A549 (cell line): ENCODE measurements around the gene VPS54. TPM values are rescaled to one million over a fixed set of nuclear protein-coding genes. Genes with fewer than 3 reads are reported as not detected.
"Not testable (repeated sequence)": the region's sequence is repeated elsewhere in the genome, so short reads cannot be mapped to it uniquely, and the experiment has no call there.

Source experiments
- ATAC-seq, 2 experiments: fragments of 200-7000 bp in 1 of 2; fragments of >200 bp in 1 of 2; cut with Nextera tagmentation in 1 of 2; cut with Tn5 transposase in 1 of 2; 3 replicates each; pipeline versions ENCODE4 v1.8.0 to v1.9.1; 2018 to 2020; ENCODE audit warnings: mild to moderate bottlenecking in 1 of 2, moderate library complexity in 1 of 2
- CTCF ChIA-PET: fragments of 300-600 bp; sonication (Branson Sonifier 250); formaldehyde crosslinking; extraction: SDS; loops from one replicate; lab custom pipeline; 2021; ENCODE audit warnings: antibody characterized with exemption, inconsistent platforms; lab: Yijun Ruan, JAX
- POLR2A ChIA-PET: fragments of 350-600 bp; formaldehyde crosslinking; extraction: SDS; loops from one replicate; lab custom pipeline; 2021; ENCODE audit warnings: antibody characterized with exemption, inconsistent platforms; lab: Yijun Ruan, JAX
- DNase-seq, 2 experiments: peaks; one replicate each; pipeline versions ENCODE4 v3.0.0 to v3.0.0-alpha.2; 2011 to 2016; ENCODE audit warnings: low read depth in 1 of 2, low spot score in 1 of 2
- FAIRE-seq: peaks from 2 replicates; lab custom pipeline; 2011; peaks lifted over from hg19 to GRCh38; lab: Jason Lieb, UNC
- H3K27ac ChIP-seq, 2 experiments: fragments of >200 bp; sonication (Bioruptor Twin); formaldehyde crosslinking; 3 replicates each; pipeline ENCODE4 v1.5.1; 2016 to 2017
- H3K4me1 ChIP-seq: fragments of >200 bp; sonication (Bioruptor Twin); formaldehyde crosslinking; 3 replicates; pipeline ENCODE4 v1.6.1; 2016
- H3K4me2 ChIP-seq: fragments of >200 bp; sonication (Bioruptor Twin); formaldehyde crosslinking; 3 replicates; pipeline ENCODE4 v1.6.1; 2016
- H3K4me3 ChIP-seq: fragments of >200 bp; sonication (Bioruptor Twin); formaldehyde crosslinking; 3 replicates; pipeline ENCODE4 v1.5.1; 2016
- H3K9me3 ChIP-seq: fragments of >200 bp; sonication (Bioruptor Twin); formaldehyde crosslinking; 3 replicates; pipeline ENCODE4 v1.6.1; 2016
- CBX2 ChIP-seq: fragments of 200-600 bp; sonication (generic); IDR thresholded peaks from 2 replicates; pipeline ENCODE4 v1.6.1; 2016; ENCODE audit warnings: low read depth, mild to moderate bottlenecking, borderline replicate concordance
- CEBPB ChIP-seq, 2 experiments: fragments of >200 bp in 1 of 2; sonication (Bioruptor Twin) in 1 of 2; formaldehyde crosslinking in 1 of 2; IDR thresholded peaks; 2 replicates each; pipeline ENCODE4 v1.6.1; 2012 to 2016
- CHD2 ChIP-seq: fragments of 150-350 bp; IDR thresholded peaks from 2 replicates; pipeline ENCODE4 v1.6.1; 2014; ENCODE audit warnings: low read length; ENCODE audit not compliant: partially characterized antibody
- CHD4 ChIP-seq: fragments of 200-600 bp; sonication (generic); IDR thresholded peaks from 2 replicates; pipeline ENCODE4 v1.6.1; 2016; ENCODE audit warnings: antibody characterized with exemption, mild to moderate bottlenecking, borderline replicate concordance
- CTCF ChIP-seq: fragments of >200 bp; sonication (Bioruptor Twin); formaldehyde crosslinking; IDR thresholded peaks from 3 replicates; pipeline ENCODE4 v1.5.1; 2016
- ELK1 ChIP-seq: fragments of 150-350 bp; IDR thresholded peaks from 2 replicates; pipeline ENCODE4 v1.6.1; 2014; ENCODE audit warnings: low read depth, mild to moderate bottlenecking, low read length
- EP300 ChIP-seq, 2 experiments: fragments of >200 bp; sonication (Bioruptor Twin); formaldehyde crosslinking; IDR thresholded peaks; 2 replicates in 1 of 2; 3 replicates in 1 of 2; pipeline ENCODE4 v1.6.1; 2016 to 2017
- FOSL2 ChIP-seq, 2 experiments: fragments of 450-650 bp in 1 of 2; fragments of >200 bp in 1 of 2; sonication (Bioruptor Twin) in 1 of 2; formaldehyde crosslinking; IDR thresholded peaks; 2 replicates each; pipeline versions ENCODE4 v1.5.0 to v1.6.1; 2016 to 2020; ENCODE audit warnings: mild to moderate bottlenecking in 1 of 2, moderate library complexity in 1 of 2
- FOXS1 ChIP-seq: fragments of 250-450 bp; sonication (Bioruptor Pico); IDR thresholded peaks from 2 replicates; pipeline ENCODE4 v1.5.0; 2020; ENCODE audit warnings: mild to moderate bottlenecking, moderate library complexity
- HDAC2 ChIP-seq: fragments of 200-600 bp; sonication (generic); IDR thresholded peaks from 2 replicates; pipeline ENCODE4 v1.6.1; 2016
- HEYL ChIP-seq: fragments of 250-450 bp; sonication (Bioruptor Pico); IDR thresholded peaks from 2 replicates; pipeline ENCODE4 v1.8.0; 2021; ENCODE audit warnings: mild to moderate bottlenecking, moderate library complexity
- HOXB5 ChIP-seq: fragments of 250-450 bp; sonication (Bioruptor Pico); IDR thresholded peaks from 2 replicates; pipeline ENCODE4 v1.5.0; 2020; ENCODE audit warnings: mild to moderate bottlenecking, moderate library complexity
- KDM5A ChIP-seq: fragments of 200-600 bp; sonication (generic); IDR thresholded peaks from 2 replicates; pipeline ENCODE4 v1.6.1; 2016; ENCODE audit warnings: antibody characterized with exemption, mild to moderate bottlenecking
- MYC ChIP-seq: IDR thresholded peaks from 2 replicates; pipeline ENCODE4 v1.6.1; 2012; ENCODE audit warnings: mild to moderate bottlenecking, inconsistent platforms, low read length, improper control_type of control experiment, borderline replicate concordance
- RNF2 ChIP-seq: fragments of 200-600 bp; sonication (generic); IDR thresholded peaks from 2 replicates; pipeline ENCODE4 v1.6.1; 2016; ENCODE audit warnings: low read depth, mild to moderate bottlenecking, antibody characterized with exemption, moderate library complexity, borderline replicate concordance
- SMC3 ChIP-seq: fragments of >200 bp; sonication (Bioruptor Twin); formaldehyde crosslinking; IDR thresholded peaks from 3 replicates; pipeline ENCODE4 v1.6.1; 2018; ENCODE audit warnings: inconsistent platforms
- SREBF2 ChIP-seq: fragments of 450-650 bp; IDR thresholded peaks from 2 replicates; pipeline ENCODE4 v1.6.1; 2014; ENCODE audit warnings: mild to moderate bottlenecking, moderate library complexity
- TFCP2L1 ChIP-seq: fragments of 250-450 bp; sonication (Bioruptor Pico); IDR thresholded peaks from 2 replicates; pipeline ENCODE4 v1.5.0; 2021; ENCODE audit warnings: mild to moderate bottlenecking
- WGBS: methylation state at CpG from one replicate; pipeline ENCODE4 v1.1.6; 2017; ENCODE audit errors: missing lambda C conversion rate; 5-methylcytosine and 5-hydroxymethylcytosine counted together
- polyA plus RNA-seq, 4 experiments: library from polyadenylated mRNA; depleted of rRNA in 3 of 4; stranded (reverse); fragments of >200 nt; fragmentation: RNase III in 1 of 4; extraction: RNeasy Plus Mini Kit Qiagen cat#74134 plus additional on column Dnase treatment in 1 of 4; gene quantifications; 2 replicates in 3 of 4; 3 replicates in 1 of 4; pipeline ENCODE4 v1.2.3, GENCODE V29; 2011 to 2017
- TF ChIP-seq, protein P1 (sequence below): fragments of 200-600 bp; sonication (generic); IDR thresholded peaks from 2 replicates; pipeline ENCODE4 v1.6.1; 2016; ENCODE audit warnings: antibody characterized with exemption, mild to moderate bottlenecking, moderate library complexity
- TF ChIP-seq, protein P2 (sequence below): fragments of >200 bp; sonication (Bioruptor Twin); formaldehyde crosslinking; IDR thresholded peaks from 3 replicates; pipeline ENCODE4 v1.6.1; 2016
- TF ChIP-seq, protein P3 (sequence below): IDR thresholded peaks from 2 replicates; pipeline ENCODE4 v1.6.1; 2012

VPS54 gene
- polyA plus RNA-seq, 2 of the 4 experiments (the other 2 are of a cell fraction), result 15.0 to 32.5 TPM

DNA sequence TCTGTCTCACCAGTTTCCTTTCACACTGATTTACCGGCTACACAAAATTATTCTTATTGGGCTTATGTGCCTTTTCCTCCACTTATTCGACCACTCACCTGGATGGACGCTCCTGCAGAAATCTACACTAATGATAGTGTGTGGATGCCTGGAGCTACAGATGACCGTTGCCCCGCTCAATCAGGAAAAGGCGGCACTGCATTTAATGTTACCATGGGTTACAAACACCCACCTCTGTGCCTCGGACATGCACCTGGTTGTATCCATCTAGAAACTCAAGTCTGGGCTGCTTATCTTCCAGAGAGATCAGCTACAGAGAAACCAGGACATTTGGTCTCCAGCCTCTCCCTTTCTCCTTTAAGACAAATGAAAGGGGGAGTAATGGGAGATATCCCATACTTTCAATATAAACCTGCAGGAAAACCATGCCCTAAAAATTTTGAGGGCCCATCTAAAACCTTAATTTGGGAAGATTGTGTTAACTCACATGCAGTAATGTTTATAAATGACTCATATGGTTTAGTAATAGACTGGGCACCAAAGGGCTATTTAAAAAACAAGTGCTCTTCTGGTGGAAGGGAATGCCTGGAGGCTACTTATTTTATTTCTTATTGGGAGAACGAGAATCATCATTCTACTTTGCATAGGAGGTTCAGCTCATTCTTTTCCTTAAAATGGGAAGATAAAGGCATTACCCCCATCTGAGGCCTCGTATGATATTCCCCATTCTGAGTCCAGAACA, 24.7 kb downstream of the VPS54 start:
- H3K9me3 ChIP-seq; FAIRE-seq; CTCF ChIA-PET; POLR2A ChIA-PET; ATAC-seq; DNase-seq; H3K4me3 ChIP-seq; H3K27ac ChIP-seq; TF ChIP-seq FOSL2 (IDR thresholded peaks at IDR 0.05): not testable (repeated sequence)
- 90% methylated on average over 9 of the region's 9 CpGs for WGBS
- 0 out of 2 replicates have a peak, but pooled peaks have one; percentile 10 for TF ChIP-seq FOSL2 (CRISPR knock-in tag; IDR thresholded peaks at IDR 0.05)
- Histone ChIP-seq H3K4me2 (peak overlapping the region; percentile 5; the same call in 2 of the 3 replicates), H3K4me1 (peaks cover 33% of the 10 kb centered on the region)

- POLR2A ChIA-PET, result no interaction called here
- CTCF ChIA-PET, result no interaction called here
- DNase-seq (no peak), FAIRE-seq (no peak), ATAC-seq (no peak)
- H3K4me2 ChIP-seq, result no peak overlapping the region
- no peak overlapping the region for H3K4me3 ChIP-seq
- H3K4me1 ChIP-seq, result peaks cover 37% of the 10 kb centered on the region
- no peaks in the 10 kb centered on the region for H3K9me3 ChIP-seq
- 96% methylated on average over 5 of the region's 5 CpGs for WGBS
- H3K27ac ChIP-seq, result no peak overlapping the region
- TF ChIP-seq KDM5A (no peak), HEYL (CRISPR knock-in tag) (no peak), CEBPB (IDR thresholded peaks at IDR 0.05) (no peak), SREBF2 (no peak), SMC3 (no peak), CHD2 (no peak), MYC (no peak), RNF2 (no peak), CTCF (no peak), TFCP2L1 (CRISPR knock-in tag) (no peak), CBX2 (no peak), FOXS1 (no peak), CHD4 (no peak), HOXB5 (CRISPR knock-in tag) (no peak), ELK1 (no peak), EP300 (IDR thresholded peaks at IDR 0.05) (no peak), HDAC2 (no peak)
- TF ChIP-seq, protein P1, sequence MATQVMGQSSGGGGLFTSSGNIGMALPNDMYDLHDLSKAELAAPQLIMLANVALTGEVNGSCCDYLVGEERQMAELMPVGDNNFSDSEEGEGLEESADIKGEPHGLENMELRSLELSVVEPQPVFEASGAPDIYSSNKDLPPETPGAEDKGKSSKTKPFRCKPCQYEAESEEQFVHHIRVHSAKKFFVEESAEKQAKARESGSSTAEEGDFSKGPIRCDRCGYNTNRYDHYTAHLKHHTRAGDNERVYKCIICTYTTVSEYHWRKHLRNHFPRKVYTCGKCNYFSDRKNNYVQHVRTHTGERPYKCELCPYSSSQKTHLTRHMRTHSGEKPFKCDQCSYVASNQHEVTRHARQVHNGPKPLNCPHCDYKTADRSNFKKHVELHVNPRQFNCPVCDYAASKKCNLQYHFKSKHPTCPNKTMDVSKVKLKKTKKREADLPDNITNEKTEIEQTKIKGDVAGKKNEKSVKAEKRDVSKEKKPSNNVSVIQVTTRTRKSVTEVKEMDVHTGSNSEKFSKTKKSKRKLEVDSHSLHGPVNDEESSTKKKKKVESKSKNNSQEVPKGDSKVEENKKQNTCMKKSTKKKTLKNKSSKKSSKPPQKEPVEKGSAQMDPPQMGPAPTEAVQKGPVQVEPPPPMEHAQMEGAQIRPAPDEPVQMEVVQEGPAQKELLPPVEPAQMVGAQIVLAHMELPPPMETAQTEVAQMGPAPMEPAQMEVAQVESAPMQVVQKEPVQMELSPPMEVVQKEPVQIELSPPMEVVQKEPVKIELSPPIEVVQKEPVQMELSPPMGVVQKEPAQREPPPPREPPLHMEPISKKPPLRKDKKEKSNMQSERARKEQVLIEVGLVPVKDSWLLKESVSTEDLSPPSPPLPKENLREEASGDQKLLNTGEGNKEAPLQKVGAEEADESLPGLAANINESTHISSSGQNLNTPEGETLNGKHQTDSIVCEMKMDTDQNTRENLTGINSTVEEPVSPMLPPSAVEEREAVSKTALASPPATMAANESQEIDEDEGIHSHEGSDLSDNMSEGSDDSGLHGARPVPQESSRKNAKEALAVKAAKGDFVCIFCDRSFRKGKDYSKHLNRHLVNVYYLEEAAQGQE, result no peak
- TF ChIP-seq, protein P2, sequence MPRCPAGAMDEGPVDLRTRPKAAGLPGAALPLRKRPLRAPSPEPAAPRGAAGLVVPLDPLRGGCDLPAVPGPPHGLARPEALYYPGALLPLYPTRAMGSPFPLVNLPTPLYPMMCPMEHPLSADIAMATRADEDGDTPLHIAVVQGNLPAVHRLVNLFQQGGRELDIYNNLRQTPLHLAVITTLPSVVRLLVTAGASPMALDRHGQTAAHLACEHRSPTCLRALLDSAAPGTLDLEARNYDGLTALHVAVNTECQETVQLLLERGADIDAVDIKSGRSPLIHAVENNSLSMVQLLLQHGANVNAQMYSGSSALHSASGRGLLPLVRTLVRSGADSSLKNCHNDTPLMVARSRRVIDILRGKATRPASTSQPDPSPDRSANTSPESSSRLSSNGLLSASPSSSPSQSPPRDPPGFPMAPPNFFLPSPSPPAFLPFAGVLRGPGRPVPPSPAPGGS, result no peak
- TF ChIP-seq, protein P3, sequence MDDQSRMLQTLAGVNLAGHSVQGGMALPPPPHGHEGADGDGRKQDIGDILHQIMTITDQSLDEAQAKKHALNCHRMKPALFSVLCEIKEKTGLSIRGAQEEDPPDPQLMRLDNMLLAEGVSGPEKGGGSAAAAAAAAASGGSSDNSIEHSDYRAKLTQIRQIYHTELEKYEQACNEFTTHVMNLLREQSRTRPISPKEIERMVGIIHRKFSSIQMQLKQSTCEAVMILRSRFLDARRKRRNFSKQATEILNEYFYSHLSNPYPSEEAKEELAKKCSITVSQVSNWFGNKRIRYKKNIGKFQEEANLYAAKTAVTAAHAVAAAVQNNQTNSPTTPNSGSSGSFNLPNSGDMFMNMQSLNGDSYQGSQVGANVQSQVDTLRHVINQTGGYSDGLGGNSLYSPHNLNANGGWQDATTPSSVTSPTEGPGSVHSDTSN, result no peak
Measured at GRCh38 chr2:63993871-63994270, 25.4 kb downstream of the VPS54 start.

DNA sequence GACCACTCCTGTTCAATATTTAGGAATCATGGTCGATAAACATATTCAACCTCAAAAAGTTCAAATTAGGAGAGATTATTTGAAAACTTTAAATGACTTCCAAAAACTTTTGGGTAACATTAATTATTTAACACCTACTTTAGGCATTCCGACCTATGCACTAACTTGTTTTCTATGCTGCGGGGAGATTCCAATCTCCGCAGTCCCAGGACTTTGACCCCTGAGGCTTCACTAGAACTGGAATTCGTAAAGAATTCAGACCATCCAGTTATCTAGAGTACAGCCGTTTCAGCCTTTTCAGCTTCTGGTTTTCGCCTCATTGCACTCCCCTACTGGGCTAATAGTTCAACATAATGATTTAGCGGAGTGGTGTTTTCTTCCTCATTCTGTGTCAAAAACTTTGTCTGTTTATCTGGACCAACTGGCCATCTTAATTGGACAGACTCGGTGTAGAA, 26.1 kb downstream of the VPS54 start:
- H3K4me3 ChIP-seq, H3K4me2 ChIP-seq, H3K9me3 ChIP-seq, ATAC-seq, DNase-seq, POLR2A ChIA-PET, CTCF ChIA-PET, H3K27ac ChIP-seq, FAIRE-seq: not testable (repeated sequence)
- WGBS, result 92% methylated on average over 9 of the region's 9 CpGs
- peaks cover 37% of the 10 kb centered on the region for H3K4me1 ChIP-seq
